Breast epithelium (tissue), 4 donors: Measurements from ENCODE around the gene TYMS. TPM values are rescaled to one million over a fixed set of nuclear protein-coding genes. Genes with fewer than 3 reads are reported as not detected.

Experiments used
- DNase-seq, 2 donors: peaks; one replicate each; pipeline ENCODE4 v3.0.0-alpha.2; 2019; ENCODE audit warnings: low spot score in 2 of 2
- H3K27ac ChIP-seq, 2 donors: fragments of 200-600 bp; sonication (generic) in 1 of 2; one replicate each; pipeline ENCODE4 v1.5.1; 2016 to 2019; ENCODE audit warnings: mild to moderate bottlenecking in 1 of 2
- H3K27me3 ChIP-seq, 2 donors: fragments of 200-600 bp; sonication (generic) in 1 of 2; one replicate each; pipeline versions ENCODE4 v1.5.1 to v1.6.0; 2017 to 2019; ENCODE audit warnings: control low read depth in 1 of 2, mild to moderate bottlenecking in 1 of 2
- H3K36me3 ChIP-seq: fragments of 200-600 bp; one replicate; pipeline ENCODE4 v1.5.1; 2019
- H3K4me1 ChIP-seq, 2 donors: fragments of 200-600 bp; sonication (generic); one replicate each; pipeline ENCODE4 v1.5.1; 2016 to 2019; ENCODE audit warnings: control low read depth in 1 of 2
- H3K4me3 ChIP-seq, 3 donors: fragments of 200-600 bp; sonication (generic); 1 replicate in 2 of 3; 2 replicates in 1 of 3; pipeline ENCODE4 v1.5.1; 2016 to 2019; ENCODE audit warnings: mild to moderate bottlenecking in 3 of 3, moderate library complexity in 2 of 3
- H3K9me3 ChIP-seq, 2 donors: fragments of 200-600 bp; sonication (generic) in 1 of 2; one replicate each; pipeline ENCODE4 v1.5.1; 2016 to 2019; ENCODE audit warnings: control low read depth in 1 of 2
- CTCF ChIP-seq, 3 donors: fragments of 450-650 bp; IDR thresholded peaks; one replicate each; pipeline ENCODE4 v1.5.1; 2016 to 2017; ENCODE audit warnings: antibody characterized with exemption in 3 of 3, mild to moderate bottlenecking in 3 of 3, moderate library complexity in 3 of 3
- POLR2A ChIP-seq: fragments of 450-650 bp; IDR thresholded peaks from one replicate; pipeline ENCODE4 v1.6.1; 2016; ENCODE audit warnings: antibody characterized with exemption, mild to moderate bottlenecking, moderate library complexity
- POLR2AphosphoS5 ChIP-seq, 3 donors: sonication (generic); formaldehyde crosslinking; IDR thresholded peaks; one replicate each; pipeline ENCODE4 v1.6.1; 2017; ENCODE audit warnings: antibody characterized with exemption in 3 of 3
- intact Hi-C: fragments of 100-400 bp; cut with DNase I; formaldehyde crosslinking; loops from one replicate; pipeline ENCODE4 v1.15.1; 2023; ENCODE audit warnings: low total_unique reads
- total RNA-seq, 3 donors: library from RNA; depleted of rRNA; stranded (reverse); fragments of >200 nt; gene quantifications; one replicate each; pipeline ENCODE4 v1.1.0, GENCODE V29; 2016

TYMS gene
- total RNA-seq, 3 donors from 2014 or later, result 1.3 to 2.1 (median 2.0) TPM

- no peaks in the 10 kb centered on the region for H3K4me1 ChIP-seq
- intact Hi-C loops, result no loop called here
- no peaks in the 10 kb centered on the region for H3K9me3 ChIP-seq
- no peaks in the 10 kb centered on the region for H3K27me3 ChIP-seq
- H3K4me3 ChIP-seq, result no peak overlapping the region
- H3K36me3 ChIP-seq, result no peaks in the 10 kb centered on the region
- no peak for DNase-seq
- H3K27ac ChIP-seq, result no peak overlapping the region
- no peak for TF ChIP-seq POLR2AphosphoS5 (IDR thresholded peaks at IDR 0.05)
These were observed 3.9 kb upstream of the TYMS start for GRCh38 chr18:653512-653911.

- no peak for TF ChIP-seq CTCF (IDR thresholded peaks at IDR 0.05)
- no peak for TF ChIP-seq POLR2AphosphoS5 (IDR thresholded peaks at IDR 0.05)
- TF ChIP-seq POLR2A, result no peak
- no peaks in the 10 kb centered on the region for H3K9me3 ChIP-seq
- no peaks in the 10 kb centered on the region for H3K27me3 ChIP-seq
- no peak for DNase-seq
- H3K36me3 ChIP-seq, result no peaks in the 10 kb centered on the region
- H3K27ac ChIP-seq, result no peak overlapping the region
- intact Hi-C loops, result no loop called here
- H3K4me3 ChIP-seq, result no peak overlapping the region
- no peaks in the 10 kb centered on the region for H3K4me1 ChIP-seq
These were observed 2.9 kb upstream of the TYMS start for GRCh38 chr18:654601-655000.

GRCh38 chr18:655445-655844 is 2.0 kb upstream of the TYMS start:
- Histone ChIP-seq H3K36me3 (no peaks in the 10 kb centered on the region), H3K4me1 (no peaks in the 10 kb centered on the region), H3K27me3 (no peaks in the 10 kb centered on the region), H3K27ac (no peak overlapping the region), H3K4me3 (no peak overlapping the region), H3K9me3 (no peaks in the 10 kb centered on the region)
- DNase-seq, result no peak
- TF ChIP-seq POLR2AphosphoS5 (IDR thresholded peaks at IDR 0.05) (no peak), POLR2A (no peak), CTCF (IDR thresholded peaks at IDR 0.05) (no peak)
- intact Hi-C loops, result no loop called here

GRCh38 chr18:658001-658946 is 821 bp downstream of the TYMS start:
- no peaks in the 10 kb centered on the region for H3K27me3 ChIP-seq
- H3K9me3 ChIP-seq, result no peaks in the 10 kb centered on the region
- peak; percentile 57 to 70 for DNase-seq
- H3K27ac ChIP-seq, result peak overlapping the region in 1 of 2 donors; percentile 17
- TF ChIP-seq POLR2A (no peak), POLR2AphosphoS5 (IDR thresholded peaks at IDR 0.05) (no peak), CTCF (IDR thresholded peaks at IDR 0.05) (no peak)
- no peaks in the 10 kb centered on the region for H3K36me3 ChIP-seq
- intact Hi-C loops, result no loop called here
- peak overlapping the region; percentile 50 to 84 (median 82) for H3K4me3 ChIP-seq
- no peaks in the 10 kb centered on the region for H3K4me1 ChIP-seq

- H3K9me3 ChIP-seq, result no peaks in the 10 kb centered on the region
- H3K4me1 ChIP-seq, result no peaks in the 10 kb centered on the region
- peak overlapping the region in 1 of 3 donors; percentile 84 for H3K4me3 ChIP-seq
- no peak for DNase-seq
- no peaks in the 10 kb centered on the region for H3K36me3 ChIP-seq
- H3K27me3 ChIP-seq, result no peaks in the 10 kb centered on the region
- no peak for TF ChIP-seq CTCF (IDR thresholded peaks at IDR 0.05)
- no peak for TF ChIP-seq POLR2A
- TF ChIP-seq POLR2AphosphoS5 (IDR thresholded peaks at IDR 0.05), result no peak
- H3K27ac ChIP-seq, result no peak overlapping the region
- intact Hi-C loops, result no loop called here
These were observed 1.6 kb downstream of the TYMS start for GRCh38 chr18:658947-659533.
